WTC11 (cell line): ENCODE data around the gene NRG2. TPM values are rescaled to one million over a fixed set of nuclear protein-coding genes. Genes with fewer than 3 reads are reported as not detected.

Experiments
- ATAC-seq: fragments of 200-7000 bp; cut with Tn5 transposase; 2 replicates; pipeline ENCODE4 v1.10.0; 2021; ENCODE audit warnings: mild to moderate bottlenecking, moderate library complexity
- CTCF ChIA-PET: fragments of 300-600 bp; sonication (Branson Sonifier 250); formaldehyde crosslinking; loops from one replicate; lab custom pipeline; 2021; ENCODE audit warnings: antibody characterized with exemption; lab: Charles Lee
- POLR2A ChIA-PET: fragments of 350-600 bp; sonication (Branson Sonifier 250); formaldehyde crosslinking; loops from one replicate; lab custom pipeline; 2021; ENCODE audit warnings: antibody characterized with exemption; lab: Charles Lee
- DNase-seq: peaks from one replicate; pipeline ENCODE4 v3.0.0; 2021; ENCODE audit warnings: low spot score
- H3K27ac Mint-ChIP-seq: 2 replicates; pipeline ENCODE4 v1.8.0; 2021; ENCODE audit warnings: mixed read lengths
- H3K27me3 Mint-ChIP-seq: 2 replicates; pipeline ENCODE4 v1.8.0; 2021; ENCODE audit warnings: low read depth, mild to moderate bottlenecking, moderate library complexity, mixed read lengths
- H3K36me3 Mint-ChIP-seq: 2 replicates; pipeline ENCODE4 v1.8.0; 2021; ENCODE audit warnings: mixed read lengths
- H3K4me1 Mint-ChIP-seq: 2 replicates; pipeline ENCODE4 v1.8.0; 2022; ENCODE audit warnings: mixed read lengths
- H3K4me3 Mint-ChIP-seq: 2 replicates; pipeline ENCODE4 v1.8.0; 2021; ENCODE audit warnings: mild to moderate bottlenecking, moderate library complexity, mixed read lengths
- H3K9me3 Mint-ChIP-seq: 2 replicates; pipeline ENCODE4 v1.8.0; 2021; ENCODE audit warnings: mixed read lengths
- E2F1 ChIP-seq: sonication (generic); formaldehyde crosslinking; IDR thresholded peaks from 2 replicates; pipeline ENCODE4 v1.8.0; 2022; ENCODE audit warnings: mild to moderate bottlenecking, missing genetic modification reagents
- E2F5 ChIP-seq: sonication (generic); formaldehyde crosslinking; IDR thresholded peaks from 2 replicates; pipeline ENCODE4 v1.8.1; 2022; ENCODE audit warnings: mild to moderate bottlenecking, moderate library complexity, missing genetic modification reagents
- ETV6 ChIP-seq: sonication (generic); formaldehyde crosslinking; IDR thresholded peaks from 2 replicates; pipeline ENCODE4 v1.8.1; 2022; ENCODE audit warnings: mild to moderate bottlenecking, missing genetic modification reagents
- FOXP1 ChIP-seq: sonication (generic); formaldehyde crosslinking; IDR thresholded peaks from 2 replicates; pipeline ENCODE4 v1.8.0; 2022; ENCODE audit warnings: missing genetic modification reagents, mild to moderate bottlenecking, moderate library complexity, borderline replicate concordance
- FOXP4 ChIP-seq: sonication (generic); formaldehyde crosslinking; IDR thresholded peaks from 2 replicates; pipeline ENCODE4 v1.8.0; 2022; ENCODE audit warnings: mild to moderate bottlenecking, missing genetic modification reagents
- GTF2I ChIP-seq: fragments of 250-450 bp; sonication (Bioruptor Pico); conservative IDR thresholded peaks from 2 replicates; pipeline ENCODE4 v1.4.0; 2021; ENCODE audit warnings: mild to moderate bottlenecking
- JUN ChIP-seq: sonication (generic); formaldehyde crosslinking; IDR thresholded peaks from 2 replicates; pipeline ENCODE4 v1.8.0; 2023; ENCODE audit warnings: mild to moderate bottlenecking, missing genetic modification reagents
- MYBL2 ChIP-seq: sonication (generic); formaldehyde crosslinking; IDR thresholded peaks from 2 replicates; pipeline ENCODE4 v1.8.1; 2023; ENCODE audit warnings: mild to moderate bottlenecking, moderate library complexity, missing genetic modification reagents
- NFYB ChIP-seq: sonication (generic); formaldehyde crosslinking; conservative IDR thresholded peaks from 2 replicates; pipeline ENCODE4 v1.8.0; 2022; ENCODE audit warnings: low read depth, missing genetic modification reagents
- RELA ChIP-seq: sonication (generic); formaldehyde crosslinking; IDR thresholded peaks from 2 replicates; pipeline ENCODE4 v1.8.1; 2022; ENCODE audit warnings: missing genetic modification reagents, mild to moderate bottlenecking, borderline replicate concordance
- SOX15 ChIP-seq: fragments of 250-450 bp; sonication (Bioruptor Pico); IDR thresholded peaks from 2 replicates; pipeline ENCODE4 v1.9.0; 2021; ENCODE audit warnings: mild to moderate bottlenecking
- SP1 ChIP-seq: sonication (generic); formaldehyde crosslinking; conservative IDR thresholded peaks from 2 replicates; pipeline ENCODE4 v1.8.1; 2022; ENCODE audit warnings: missing genetic modification reagents
- TP53 ChIP-seq: sonication (generic); formaldehyde crosslinking; IDR thresholded peaks from 2 replicates; pipeline ENCODE4 v1.8.1; 2023; ENCODE audit warnings: mild to moderate bottlenecking, missing genetic modification reagents
- ZNF219 ChIP-seq: sonication (generic); formaldehyde crosslinking; IDR thresholded peaks from 2 replicates; pipeline ENCODE4 v1.8.0; 2023; ENCODE audit warnings: missing genetic modification reagents, mild to moderate bottlenecking, borderline replicate concordance
- ZNF263 ChIP-seq: sonication (generic); formaldehyde crosslinking; IDR thresholded peaks from 2 replicates; pipeline ENCODE4 v1.8.1; 2022; ENCODE audit warnings: low read depth, mild to moderate bottlenecking, moderate library complexity, missing genetic modification reagents
- ZNF671 ChIP-seq: fragments of 250-450 bp; sonication (Bioruptor Pico); IDR thresholded peaks from 2 replicates; pipeline ENCODE4 v1.8.0; 2021; ENCODE audit warnings: mild to moderate bottlenecking
- ZSCAN18 ChIP-seq: fragments of 250-450 bp; sonication (Bioruptor Pico); IDR thresholded peaks from 2 replicates; pipeline ENCODE4 v2.1.2; 2022; ENCODE audit warnings: mild to moderate bottlenecking, moderate library complexity
- total RNA-seq: library from RNA; stranded (reverse); gene quantifications from 3 replicates; pipeline ENCODE4 v1.2.3, GENCODE V29; 2021
- TF ChIP-seq, protein P1 (sequence below): sonication (generic); formaldehyde crosslinking; IDR thresholded peaks from 2 replicates; pipeline ENCODE4 v1.8.1; 2022; ENCODE audit warnings: low read depth, mild to moderate bottlenecking, moderate library complexity, missing genetic modification reagents, borderline replicate concordance
- TF ChIP-seq, protein P2 (sequence below): sonication (generic); formaldehyde crosslinking; IDR thresholded peaks from 2 replicates; pipeline ENCODE4 v1.8.1; 2023; ENCODE audit warnings: mild to moderate bottlenecking, missing genetic modification reagents, moderate library complexity
- TF ChIP-seq, protein P3 (sequence below): fragments of 250-450 bp; sonication (Bioruptor Pico); IDR thresholded peaks from 2 replicates; pipeline ENCODE4 v1.9.0; 2021; ENCODE audit warnings: moderate library complexity, mild to moderate bottlenecking, inconsistent platforms, borderline replicate concordance

NRG2 gene
- total RNA-seq, 1 experiment from 2014 or later: 0.44 TPM

GRCh38 chr5:139904566-139904815 is 138.6 kb downstream of the NRG2 start:
- CTCF ChIA-PET: interaction anchor here (0.7 to 8.7 kb wide), 8 partner anchors 11 to 271 kb away, joined by 3 to 83 read pairs (median 4); no protein-coding TSS in a partner anchor
- Mint-ChIP-seq H3K4me3 (peak overlapping the region; percentile 59), H3K9me3 (no peaks in the 10 kb centered on the region), H3K36me3 (no peaks in the 10 kb centered on the region)
- peak; percentile 7 for ATAC-seq
- DNase-seq: no peak
- no peak for TF ChIP-seq NFYB (CRISPR knock-in tag)
- TF ChIP-seq SOX15 (CRISPR knock-in tag): no peak
- TF ChIP-seq ZNF671: no peak
- TF ChIP-seq GTF2I (CRISPR knock-in tag): no peak
- 0 out of 2 replicates have a peak, but pooled peaks have one; percentile 14 for TF ChIP-seq E2F1
- no peak for TF ChIP-seq JUN (CRISPR knock-in tag)
- no peak for TF ChIP-seq ZSCAN18 (CRISPR knock-in tag)
- TF ChIP-seq, protein P1, sequence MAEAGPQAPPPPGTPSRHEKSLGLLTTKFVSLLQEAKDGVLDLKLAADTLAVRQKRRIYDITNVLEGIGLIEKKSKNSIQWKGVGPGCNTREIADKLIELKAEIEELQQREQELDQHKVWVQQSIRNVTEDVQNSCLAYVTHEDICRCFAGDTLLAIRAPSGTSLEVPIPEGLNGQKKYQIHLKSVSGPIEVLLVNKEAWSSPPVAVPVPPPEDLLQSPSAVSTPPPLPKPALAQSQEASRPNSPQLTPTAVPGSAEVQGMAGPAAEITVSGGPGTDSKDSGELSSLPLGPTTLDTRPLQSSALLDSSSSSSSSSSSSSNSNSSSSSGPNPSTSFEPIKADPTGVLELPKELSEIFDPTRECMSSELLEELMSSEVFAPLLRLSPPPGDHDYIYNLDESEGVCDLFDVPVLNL (CRISPR knock-in tag): 0 out of 2 replicates have a peak, but pooled peaks have one; percentile 21
- TF ChIP-seq ZNF263: no peak
- TF ChIP-seq MYBL2 (CRISPR knock-in tag): no peak
- TF ChIP-seq, all 79 proteins: peak for 2
- peaks cover 12% of the 10 kb centered on the region for H3K4me1 Mint-ChIP-seq
- H3K27me3 Mint-ChIP-seq: peaks cover 48% of the 10 kb centered on the region
- no peak overlapping the region for H3K27ac Mint-ChIP-seq
- POLR2A ChIA-PET: no interaction called here

GRCh38 chr5:139903795-139904565 is 139.1 kb downstream of the NRG2 start:
- Mint-ChIP-seq H3K27me3 (peaks cover 49% of the 10 kb centered on the region), H3K9me3 (no peaks in the 10 kb centered on the region), H3K27ac (no peak overlapping the region), H3K4me1 (peaks cover 12% of the 10 kb centered on the region), H3K4me3 (peak overlapping the region; percentile 71), H3K36me3 (no peaks in the 10 kb centered on the region)
- ChIA-PET POLR2A (interaction anchor here (0.5 kb wide), 1 partner anchor 53 kb away, joined by 3 read pairs; no protein-coding TSS in a partner anchor), CTCF (interaction anchor here (0.7 to 8.7 kb wide), 8 partner anchors 10 to 270 kb away, joined by 3 to 83 read pairs (median 4); no protein-coding TSS in a partner anchor)
- ATAC-seq (peak; percentile 50), DNase-seq (peak; percentile 67)
- TF ChIP-seq RELA (CRISPR knock-in tag) (0 out of 2 replicates have a peak, but pooled peaks have one; percentile 36), ETV6 (peak; percentile 34; the same call in 1 of the 2 replicates), ZSCAN18 (CRISPR knock-in tag) (no peak), FOXP1 (CRISPR knock-in tag) (0 out of 2 replicates have a peak, but pooled peaks have one; percentile 39), FOXP4 (0 out of 2 replicates have a peak, but pooled peaks have one; percentile 15), ZNF219 (CRISPR knock-in tag) (no peak), E2F5 (CRISPR knock-in tag) (0 out of 2 replicates have a peak, but pooled peaks have one; percentile 57), SP1 (CRISPR knock-in tag) (no peak), NFYB (CRISPR knock-in tag) (no peak), E2F1 (0 out of 2 replicates have a peak, but pooled peaks have one; percentile 22), TP53 (CRISPR knock-in tag) (peak; percentile 51; the same call in 1 of the 2 replicates)
- TF ChIP-seq, protein P1 (CRISPR knock-in tag): no peak
- TF ChIP-seq, protein P2, sequence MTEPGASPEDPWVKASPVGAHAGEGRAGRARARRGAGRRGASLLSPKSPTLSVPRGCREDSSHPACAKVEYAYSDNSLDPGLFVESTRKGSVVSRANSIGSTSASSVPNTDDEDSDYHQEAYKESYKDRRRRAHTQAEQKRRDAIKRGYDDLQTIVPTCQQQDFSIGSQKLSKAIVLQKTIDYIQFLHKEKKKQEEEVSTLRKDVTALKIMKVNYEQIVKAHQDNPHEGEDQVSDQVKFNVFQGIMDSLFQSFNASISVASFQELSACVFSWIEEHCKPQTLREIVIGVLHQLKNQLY (CRISPR knock-in tag): no peak
- TF ChIP-seq, protein P3, sequence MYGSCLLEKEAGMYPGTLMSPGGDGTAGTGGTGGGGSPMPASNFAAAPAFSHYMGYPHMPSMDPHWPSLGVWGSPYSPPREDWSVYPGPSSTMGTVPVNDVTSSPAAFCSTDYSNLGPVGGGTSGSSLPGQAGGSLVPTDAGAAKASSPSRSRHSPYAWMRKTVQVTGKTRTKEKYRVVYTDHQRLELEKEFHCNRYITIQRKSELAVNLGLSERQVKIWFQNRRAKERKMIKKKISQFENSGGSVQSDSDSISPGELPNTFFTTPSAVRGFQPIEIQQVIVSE (CRISPR knock-in tag): no peak
